Type B pancreatic cell (in vitro differentiated cells): Measurements from ENCODE around the gene ALCAM. TPM values are rescaled to one million over a fixed set of nuclear protein-coding genes. Genes with fewer than 3 reads are reported as not detected.

Experiments
- DNase-seq: peaks from one replicate; pipeline ENCODE4 v3.0.0; 2021; ENCODE audit warnings: mixed read lengths; ENCODE audit not compliant: unreplicated experiment; ENCODE audit errors: extremely low spot score
- H3K27ac Mint-ChIP-seq: 2 replicates; pipeline ENCODE4 v1.8.0; 2021; ENCODE audit warnings: mild to moderate bottlenecking, mixed read lengths
- H3K27me3 Mint-ChIP-seq: 2 replicates; pipeline ENCODE4 v1.8.0; 2021; ENCODE audit warnings: mixed read lengths
- H3K36me3 Mint-ChIP-seq: 2 replicates; pipeline ENCODE4 v1.8.0; 2021; ENCODE audit warnings: mixed read lengths
- H3K4me1 Mint-ChIP-seq: one replicate; pipeline ENCODE4 v1.8.0; 2021; ENCODE audit warnings: mixed read lengths; ENCODE audit not compliant: unreplicated experiment
- H3K4me3 Mint-ChIP-seq: 2 replicates; pipeline ENCODE4 v1.8.0; 2021; ENCODE audit warnings: mild to moderate bottlenecking, mixed read lengths
- H3K9me3 Mint-ChIP-seq: 2 replicates; pipeline ENCODE4 v1.8.0; 2021; ENCODE audit warnings: mixed read lengths
- total RNA-seq: library from RNA; stranded (reverse); gene quantifications from 2 replicates; pipeline ENCODE4 v1.2.1, GENCODE V29; 2021; ENCODE audit warnings: low replicate concordance
- TF ChIP-seq, protein P1 (sequence below): fragments of 200-600 bp; sonication (generic); conservative IDR thresholded peaks from 2 replicates; pipeline ENCODE4 v1.5.0; 2021; ENCODE audit warnings: antibody characterized with exemption, mild to moderate bottlenecking

ALCAM gene
- total RNA-seq, 1 donor from 2014 or later = 101 TPM

DNA sequence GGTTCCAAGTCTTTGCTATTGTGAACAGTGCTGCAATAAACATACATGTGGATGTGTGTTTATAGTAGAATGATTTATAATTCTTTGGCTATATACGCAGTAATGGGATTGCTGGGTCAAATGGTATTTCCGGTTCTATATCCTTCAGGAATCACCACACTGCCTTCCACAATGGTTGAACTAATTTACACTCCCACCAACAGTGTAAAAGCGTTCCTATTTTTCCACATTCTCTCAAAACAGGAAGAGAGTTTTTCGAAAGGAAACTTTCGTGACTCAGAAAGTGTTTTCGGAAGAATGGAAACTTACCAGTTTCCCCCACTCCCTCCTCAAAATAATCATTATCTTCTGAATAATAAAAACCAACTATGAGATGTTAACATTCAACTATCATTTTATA, 205.8 kb downstream of the ALCAM start:
- H3K27me3 Mint-ChIP-seq = no peaks in the 10 kb centered on the region
- H3K4me3 Mint-ChIP-seq = no peak overlapping the region
- no peaks in the 10 kb centered on the region for H3K9me3 Mint-ChIP-seq
- H3K4me1 Mint-ChIP-seq = no peaks in the 10 kb centered on the region
- TF ChIP-seq, protein P1, sequence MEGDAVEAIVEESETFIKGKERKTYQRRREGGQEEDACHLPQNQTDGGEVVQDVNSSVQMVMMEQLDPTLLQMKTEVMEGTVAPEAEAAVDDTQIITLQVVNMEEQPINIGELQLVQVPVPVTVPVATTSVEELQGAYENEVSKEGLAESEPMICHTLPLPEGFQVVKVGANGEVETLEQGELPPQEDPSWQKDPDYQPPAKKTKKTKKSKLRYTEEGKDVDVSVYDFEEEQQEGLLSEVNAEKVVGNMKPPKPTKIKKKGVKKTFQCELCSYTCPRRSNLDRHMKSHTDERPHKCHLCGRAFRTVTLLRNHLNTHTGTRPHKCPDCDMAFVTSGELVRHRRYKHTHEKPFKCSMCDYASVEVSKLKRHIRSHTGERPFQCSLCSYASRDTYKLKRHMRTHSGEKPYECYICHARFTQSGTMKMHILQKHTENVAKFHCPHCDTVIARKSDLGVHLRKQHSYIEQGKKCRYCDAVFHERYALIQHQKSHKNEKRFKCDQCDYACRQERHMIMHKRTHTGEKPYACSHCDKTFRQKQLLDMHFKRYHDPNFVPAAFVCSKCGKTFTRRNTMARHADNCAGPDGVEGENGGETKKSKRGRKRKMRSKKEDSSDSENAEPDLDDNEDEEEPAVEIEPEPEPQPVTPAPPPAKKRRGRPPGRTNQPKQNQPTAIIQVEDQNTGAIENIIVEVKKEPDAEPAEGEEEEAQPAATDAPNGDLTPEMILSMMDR = no peak
- DNase-seq = no peak
- peaks cover 18% of the 10 kb centered on the region for H3K36me3 Mint-ChIP-seq
- H3K27ac Mint-ChIP-seq = no peak overlapping the region

DNA sequence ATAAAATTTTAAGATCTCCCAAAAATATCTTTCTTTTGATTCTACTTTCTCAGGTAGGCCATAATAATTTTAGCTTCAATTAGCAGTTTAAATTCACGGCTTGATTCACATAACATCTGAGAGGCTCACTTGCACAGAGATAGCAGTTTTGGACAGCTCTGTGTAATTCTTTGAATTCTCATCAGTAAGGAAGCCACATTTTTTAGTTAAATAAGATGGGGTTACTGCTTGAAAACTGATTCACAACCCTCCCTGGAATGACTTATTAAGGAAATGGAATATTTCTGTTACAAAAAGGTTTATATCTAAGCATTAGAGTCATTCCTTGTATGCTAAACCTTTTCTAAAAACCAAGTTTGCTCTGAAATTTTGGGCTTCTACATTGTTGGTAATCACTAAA, 212.7 kb downstream of the ALCAM start:
- Mint-ChIP-seq H3K4me1 (no peaks in the 10 kb centered on the region), H3K9me3 (peaks cover 8% of the 10 kb centered on the region), H3K27me3 (no peaks in the 10 kb centered on the region), H3K36me3 (peaks cover 10% of the 10 kb centered on the region), H3K4me3 (no peak overlapping the region), H3K27ac (no peak overlapping the region)
- TF ChIP-seq, protein P1 = no peak
- no peak for DNase-seq

GRCh38 chr3:105580296-105580965, 213.7 kb downstream of the ALCAM start:
- Mint-ChIP-seq H3K4me1 (no peaks in the 10 kb centered on the region), H3K27ac (no peak overlapping the region), H3K4me3 (no peak overlapping the region), H3K9me3 (peaks cover 8% of the 10 kb centered on the region), H3K36me3 (peaks cover 7% of the 10 kb centered on the region), H3K27me3 (no peaks in the 10 kb centered on the region)
- TF ChIP-seq, protein P1 = no peak
- DNase-seq = no peak

DNA sequence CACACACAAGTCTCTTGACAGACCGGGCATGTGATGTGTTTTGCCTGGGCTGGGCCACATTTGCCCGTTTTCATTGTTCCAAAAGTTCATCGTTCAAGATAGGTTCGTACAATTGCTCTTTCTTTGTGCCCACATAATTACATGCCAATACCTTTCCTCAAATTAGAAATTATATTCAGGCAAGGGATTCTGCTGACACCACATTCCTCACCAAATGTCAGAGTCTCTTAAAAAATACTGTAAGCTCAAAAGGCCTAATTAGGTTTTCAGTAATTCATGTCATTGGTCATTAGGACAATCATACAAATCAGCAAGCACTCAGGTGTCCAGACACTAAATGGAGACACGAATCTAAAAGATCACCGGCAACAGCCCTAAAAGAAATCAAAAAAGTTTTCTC, 215.3 kb downstream of the ALCAM start:
- H3K27me3 Mint-ChIP-seq = no peaks in the 10 kb centered on the region
- H3K4me1 Mint-ChIP-seq = no peaks in the 10 kb centered on the region
- H3K27ac Mint-ChIP-seq = no peak overlapping the region
- H3K4me3 Mint-ChIP-seq = no peak overlapping the region
- H3K9me3 Mint-ChIP-seq = peaks cover 8% of the 10 kb centered on the region
- TF ChIP-seq, protein P1 = no peak
- no peak for DNase-seq
- peaks cover under 1% of the 10 kb centered on the region for H3K36me3 Mint-ChIP-seq

DNA sequence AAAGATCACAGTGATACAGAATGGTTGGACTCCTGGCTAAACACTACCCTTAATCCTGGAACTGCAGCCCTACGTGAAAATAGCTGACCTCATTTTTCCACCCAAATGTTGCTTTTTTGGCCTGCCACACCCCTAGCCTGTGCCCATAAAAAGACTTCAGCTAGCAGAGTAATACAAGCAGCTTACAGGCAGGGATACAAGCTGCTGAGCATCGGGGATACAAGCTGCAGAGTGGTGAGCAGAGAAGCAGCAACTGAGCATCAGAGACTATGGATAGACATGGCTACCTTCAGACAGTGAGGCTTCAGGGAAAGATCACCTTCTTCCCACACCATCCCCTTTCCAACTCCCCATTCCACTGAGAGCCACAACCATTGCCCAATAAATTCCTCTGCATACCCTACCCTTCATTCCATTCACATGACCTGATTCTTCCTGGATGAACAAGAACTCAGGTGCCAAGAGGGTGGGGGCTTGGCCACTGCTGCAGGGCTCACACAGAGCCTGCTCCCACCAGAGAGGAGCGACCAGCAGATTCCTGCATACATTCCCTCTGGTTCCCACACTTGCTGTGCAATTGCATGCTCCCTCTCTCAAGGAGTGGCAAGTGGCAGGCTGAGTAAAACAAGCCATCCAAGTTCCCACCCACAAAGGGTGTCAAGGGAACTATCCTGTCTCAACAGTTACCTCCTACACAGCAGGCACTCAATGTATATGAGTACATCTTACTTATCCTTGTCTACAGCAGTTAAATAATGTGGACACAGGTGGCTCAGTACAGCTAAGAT, 217.5 kb downstream of the ALCAM start:
- no peak overlapping the region for H3K27ac Mint-ChIP-seq
- peaks cover 8% of the 10 kb centered on the region for H3K9me3 Mint-ChIP-seq
- TF ChIP-seq, protein P1 = no peak
- H3K36me3 Mint-ChIP-seq = no peaks in the 10 kb centered on the region
- no peaks in the 10 kb centered on the region for H3K27me3 Mint-ChIP-seq
- H3K4me1 Mint-ChIP-seq = no peaks in the 10 kb centered on the region
- DNase-seq = no peak
- H3K4me3 Mint-ChIP-seq = no peak overlapping the region
